Bronchial epithelial cell (primary cell): ENCODE data around the gene NES. TPM values are rescaled to one million over a fixed set of nuclear protein-coding genes. Genes with fewer than 3 reads are reported as not detected.

Experiments used
- DNase-seq: peaks from one replicate; pipeline ENCODE4 v3.0.0-alpha.2; 2010; ENCODE audit warnings: low read depth
- FAIRE-seq: peaks from 2 replicates; lab custom pipeline; 2011; peaks lifted over from hg19 to GRCh38; lab: Jason Lieb, UNC
- H3K27me3 ChIP-seq: 2 replicates; pipeline ENCODE4 v1.5.1; 2011; ENCODE audit warnings: low read length; ENCODE audit not compliant: control insufficient read depth, insufficient read depth
- H3K36me3 ChIP-seq: 2 replicates; pipeline ENCODE4 v1.5.1; 2011; ENCODE audit warnings: low read length; ENCODE audit not compliant: control insufficient read depth, insufficient read depth
- H3K4me3 ChIP-seq: 2 replicates; pipeline ENCODE4 v1.5.1; 2011; ENCODE audit warnings: mild to moderate bottlenecking, low read depth, low read length, control low read depth
- CTCF ChIP-seq: IDR thresholded peaks from 2 replicates; pipeline ENCODE4 v1.5.1; 2011; ENCODE audit warnings: mild to moderate bottlenecking, moderate library complexity, low read length, control low read depth, inconsistent platforms; ENCODE audit not compliant: insufficient read depth, severe bottlenecking
- total RNA-seq: library from RNA; depleted of rRNA; stranded (reverse); fragments of >200 nt; gene quantifications from 2 replicates; pipeline ENCODE4 v1.2.1, GENCODE V29; 2014

Gene NES
- total RNA-seq, 1 donor from 2014 or later = under 0.01 TPM

DNA sequence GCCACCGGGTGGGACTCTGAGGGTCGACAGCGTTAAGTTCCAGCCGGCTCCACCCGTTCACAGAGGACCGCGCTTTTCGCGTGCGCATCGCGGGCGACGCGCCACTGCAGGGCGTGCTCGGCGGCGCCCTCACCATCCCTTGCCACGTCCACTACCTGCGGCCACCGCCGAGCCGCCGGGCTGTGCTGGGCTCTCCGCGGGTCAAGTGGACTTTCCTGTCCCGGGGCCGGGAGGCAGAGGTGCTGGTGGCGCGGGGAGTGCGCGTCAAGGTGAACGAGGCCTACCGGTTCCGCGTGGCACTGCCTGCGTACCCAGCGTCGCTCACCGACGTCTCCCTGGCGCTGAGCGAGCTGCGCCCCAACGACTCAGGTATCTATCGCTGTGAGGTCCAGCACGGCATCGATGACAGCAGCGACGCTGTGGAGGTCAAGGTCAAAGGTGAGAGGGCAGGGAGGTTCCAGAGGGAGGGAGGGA is 30.4 kb downstream of the NES start:
- H3K4me3 ChIP-seq = no peak overlapping the region
- FAIRE-seq = no peak
- DNase-seq = no peak
- H3K36me3 ChIP-seq = no peaks in the 10 kb centered on the region
- peaks cover 56% of the 10 kb centered on the region for H3K27me3 ChIP-seq
- no peak for TF ChIP-seq CTCF

DNA sequence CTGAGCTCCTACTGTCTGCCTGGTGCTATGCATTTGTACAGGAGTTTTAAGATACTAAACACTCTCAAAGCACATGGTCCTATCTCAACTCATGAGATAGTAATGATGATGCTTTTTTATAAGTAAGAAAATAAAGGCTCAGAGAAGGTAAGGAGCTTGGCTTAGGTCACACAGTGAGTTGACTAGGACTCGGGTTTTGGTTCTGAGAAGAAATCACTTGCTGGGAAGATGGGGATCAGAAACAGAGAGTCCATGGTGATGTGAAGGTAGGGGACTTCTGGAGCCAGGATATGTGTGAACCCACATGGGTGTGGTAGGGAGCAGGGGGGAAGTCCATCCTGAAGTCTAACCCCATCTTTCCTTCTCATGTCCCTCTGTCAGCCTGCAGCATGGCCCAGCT is 31.5 kb downstream of the NES start:
- TF ChIP-seq CTCF = no peak
- peaks cover 66% of the 10 kb centered on the region for H3K27me3 ChIP-seq

DNA sequence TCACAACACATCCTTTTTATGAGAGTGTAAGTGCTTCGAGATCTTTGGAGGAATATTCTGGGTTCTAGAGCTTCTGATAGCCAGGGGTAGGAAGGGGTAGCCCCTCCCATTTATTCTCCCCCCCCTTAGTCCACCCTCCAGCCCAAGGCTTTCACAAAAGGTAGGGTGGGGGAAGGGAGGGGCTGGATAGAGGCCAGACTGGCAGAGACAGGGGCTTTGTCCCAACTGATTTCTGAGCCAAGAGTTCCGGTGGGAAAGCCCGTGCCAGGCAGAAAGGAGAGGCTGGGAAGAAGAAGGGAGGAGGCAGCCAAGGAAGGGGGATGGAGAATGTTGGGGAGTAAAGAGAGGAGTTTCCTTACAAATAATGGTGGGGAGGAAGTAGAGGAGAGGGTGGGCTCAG is 32.2 kb downstream of the NES start:
- H3K27me3 ChIP-seq = peaks cover 69% of the 10 kb centered on the region
- H3K36me3 ChIP-seq = no peaks in the 10 kb centered on the region
- TF ChIP-seq CTCF = no peak
- FAIRE-seq (no peak), DNase-seq (no peak)
- no peak overlapping the region for H3K4me3 ChIP-seq

More for the DNA sequence above, 31.5 kb downstream of the NES start:
- FAIRE-seq = no peak
- H3K4me3 ChIP-seq = no peak overlapping the region
- DNase-seq = no peak
- no peaks in the 10 kb centered on the region for H3K36me3 ChIP-seq

DNA sequence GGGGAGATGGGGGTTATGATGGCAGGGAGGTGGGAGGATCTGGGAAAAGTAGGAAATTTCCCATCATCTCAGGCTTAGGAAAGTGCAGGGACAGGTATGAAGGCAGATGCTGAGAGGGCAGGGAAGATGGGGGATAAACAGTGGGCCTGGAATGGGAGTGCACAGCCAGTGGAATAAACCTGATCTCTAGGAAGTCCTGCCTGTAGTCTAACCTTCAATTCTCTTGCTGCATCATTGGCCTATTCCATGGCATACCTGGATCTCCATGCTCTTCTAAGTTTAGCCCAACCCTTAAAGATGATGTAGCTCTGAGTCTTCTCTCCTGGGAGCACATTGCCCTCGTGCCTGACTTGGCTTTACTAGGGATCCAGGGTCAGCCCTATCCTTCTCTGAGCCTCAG is 32.6 kb downstream of the NES start:
- Histone ChIP-seq H3K36me3 (no peaks in the 10 kb centered on the region), H3K4me3 (no peak overlapping the region), H3K27me3 (peaks cover 71% of the 10 kb centered on the region)
- FAIRE-seq = no peak
- TF ChIP-seq CTCF = no peak
- DNase-seq = no peak

- Histone ChIP-seq H3K4me3 (no peak overlapping the region), H3K36me3 (no peaks in the 10 kb centered on the region), H3K27me3 (peaks cover 75% of the 10 kb centered on the region)
- FAIRE-seq (no peak), DNase-seq (no peak)
- TF ChIP-seq CTCF = no peak
Observed at GRCh38 chr1:156644146-156644545, 33.1 kb downstream of the NES start.

DNA sequence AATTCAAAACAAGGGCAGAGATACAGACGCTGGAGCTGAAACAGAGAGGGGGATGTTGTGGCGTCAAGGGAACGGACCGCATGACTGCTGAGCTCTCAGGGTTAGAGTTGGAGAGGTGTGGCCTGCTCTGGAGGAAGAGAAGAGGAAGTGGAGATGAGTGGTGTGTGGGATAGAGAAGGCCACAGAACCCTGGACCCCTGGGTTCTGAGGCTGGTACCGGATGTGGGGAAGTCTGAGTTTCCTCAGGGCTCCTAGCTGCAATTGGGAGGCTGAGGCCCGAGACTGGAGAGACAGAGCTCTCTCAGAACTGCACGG is 33.5 kb downstream of the NES start:
- Histone ChIP-seq H3K36me3 (no peaks in the 10 kb centered on the region), H3K27me3 (peaks cover 76% of the 10 kb centered on the region), H3K4me3 (no peak overlapping the region)
- no peak for FAIRE-seq
- no peak for TF ChIP-seq CTCF
- no peak for DNase-seq
